Activated T-helper 1 cell treated with anti-CD3 and anti-CD28 coated beads, Interleukin-12 subunit alpha, Interleukin-12 subunit beta, Interleukin-2, Interleukin-4 antibody, amounts not matched to agents 30 ng/mL and 10 ng/mL and 1 ng/mL, durations not matched to agents 14 hours and 24 hours and 36 hours (primary cell): ENCODE results near the gene MED10. TPM values are rescaled to one million over a fixed set of nuclear protein-coding genes. Genes with fewer than 3 reads are reported as not detected.
A peak's percentile ranks its signal among the peaks of the same experiment; 100 is the strongest.

Source experiments
- DNase-seq: peaks from one replicate; pipeline ENCODE4 v3.0.0; 2021; ENCODE audit warnings: low spot score
- H3K27ac Mint-ChIP-seq: one replicate; pipeline ENCODE4 v1.8.0; 2021; ENCODE audit warnings: mild to moderate bottlenecking, mixed read lengths
- H3K27me3 Mint-ChIP-seq: one replicate; pipeline ENCODE4 v1.8.0; 2022; ENCODE audit warnings: mild to moderate bottlenecking, moderate library complexity, mixed read lengths; ENCODE audit not compliant: insufficient read depth
- H3K36me3 Mint-ChIP-seq: one replicate; pipeline ENCODE4 v1.8.0; 2021; ENCODE audit warnings: low read depth, mixed read lengths
- H3K4me1 Mint-ChIP-seq: one replicate; pipeline ENCODE4 v1.8.0; 2021; ENCODE audit warnings: low read depth, mixed read lengths
- H3K4me3 Mint-ChIP-seq: one replicate; pipeline ENCODE4 v1.8.0; 2021; ENCODE audit warnings: mild to moderate bottlenecking, moderate library complexity, mixed read lengths
- H3K9me3 Mint-ChIP-seq: one replicate; pipeline ENCODE4 v1.8.0; 2021; ENCODE audit warnings: mixed read lengths
- intact Hi-C: fragments of 100-400 bp; cut with micrococcal nuclease; formaldehyde crosslinking; loops from one replicate; pipeline ENCODE4 v1.15.1; 2024
- total RNA-seq: library from RNA; stranded (reverse); gene quantifications from 2 replicates; pipeline ENCODE4 v1.2.3, GENCODE V29; 2022

The MED10 gene
- total RNA-seq, 1 donor from 2014 or later, result 67.1 TPM

DNA sequence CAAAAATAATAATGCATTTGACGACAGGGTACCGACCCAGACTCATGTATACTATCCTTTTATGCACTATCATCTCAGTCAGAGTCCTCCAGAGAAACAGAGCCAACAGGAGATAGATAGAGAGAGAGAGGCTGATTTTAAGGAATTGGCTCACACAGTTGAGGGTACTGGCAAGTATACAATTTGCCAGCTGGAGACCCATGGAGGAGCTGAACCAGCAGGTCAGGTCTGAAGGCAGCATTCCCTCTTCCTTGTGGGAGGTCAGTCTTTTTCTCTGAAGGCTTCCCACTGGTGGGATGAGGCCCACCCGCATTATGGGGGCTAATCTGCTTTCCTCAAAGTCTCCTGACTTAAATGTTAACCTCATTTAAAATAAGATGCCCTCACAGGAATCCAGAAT lies 17.3 kb upstream of the MED10 start:
- Mint-ChIP-seq H3K27me3 (peaks cover 6% of the 10 kb centered on the region), H3K4me1 (peaks cover 11% of the 10 kb centered on the region), H3K27ac (no peak overlapping the region), H3K9me3 (peaks cover 3% of the 10 kb centered on the region), H3K36me3 (no peaks in the 10 kb centered on the region), H3K4me3 (no peak overlapping the region)
- intact Hi-C loops, result no loop called here
- no peak for DNase-seq

DNA sequence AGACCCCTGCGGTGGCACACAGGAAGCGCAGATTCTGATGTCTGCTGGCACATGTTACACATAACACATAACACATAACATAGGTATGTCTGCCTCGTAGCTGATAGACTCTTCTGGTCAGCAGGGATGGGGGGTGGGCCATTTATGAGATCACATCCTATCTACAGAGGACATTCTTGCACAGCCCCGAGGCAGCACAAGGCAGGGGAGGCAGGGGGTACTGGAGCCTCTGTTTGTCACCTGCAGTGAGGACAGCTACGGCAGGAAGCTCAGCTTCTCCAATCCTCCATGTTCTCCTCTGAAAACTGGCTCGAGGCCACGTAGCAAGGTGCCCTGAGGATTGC lies 16.7 kb upstream of the MED10 start:
- intact Hi-C loops, result no loop called here
- H3K4me3 Mint-ChIP-seq, result no peak overlapping the region
- peaks cover 3% of the 10 kb centered on the region for H3K27me3 Mint-ChIP-seq
- no peak for DNase-seq
- H3K27ac Mint-ChIP-seq, result no peak overlapping the region
- H3K36me3 Mint-ChIP-seq, result no peaks in the 10 kb centered on the region
- H3K9me3 Mint-ChIP-seq, result peaks cover 3% of the 10 kb centered on the region
- peaks cover 11% of the 10 kb centered on the region for H3K4me1 Mint-ChIP-seq

DNA sequence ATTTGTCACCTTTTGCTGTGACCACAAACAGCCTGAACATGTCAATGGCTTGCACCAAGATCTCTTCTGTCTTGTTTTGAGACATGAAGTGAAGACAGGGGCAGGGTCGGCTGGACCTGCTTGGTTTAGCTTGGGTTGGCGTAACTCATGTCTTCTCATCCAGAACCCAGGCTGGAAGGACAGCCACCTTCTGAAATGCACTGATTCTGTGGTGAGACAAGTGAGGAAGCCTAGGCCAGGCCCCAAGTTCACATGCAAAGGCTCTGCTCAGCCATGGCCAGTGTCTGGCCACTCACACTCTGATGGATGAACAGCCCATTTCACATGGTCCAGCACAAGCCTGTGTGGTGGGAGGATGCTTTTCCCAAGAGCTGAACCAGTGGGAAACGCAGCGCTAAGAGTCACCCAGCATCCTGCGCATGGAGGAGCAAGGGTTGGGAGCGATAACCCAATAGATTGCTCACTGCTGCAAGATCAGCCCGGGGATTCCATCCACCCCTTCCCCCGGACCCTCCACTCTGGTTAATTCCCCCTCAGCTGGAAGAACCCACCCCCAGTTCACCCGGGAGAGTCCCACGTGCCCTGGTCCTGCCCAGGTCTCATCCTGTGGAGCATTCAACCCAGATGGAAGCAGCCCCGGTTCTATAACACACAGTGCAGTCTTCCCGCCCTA lies 16.2 kb upstream of the MED10 start:
- Mint-ChIP-seq H3K27ac (no peak overlapping the region), H3K4me3 (no peak overlapping the region), H3K4me1 (peaks cover 11% of the 10 kb centered on the region), H3K9me3 (peaks cover 3% of the 10 kb centered on the region), H3K27me3 (peaks cover 3% of the 10 kb centered on the region), H3K36me3 (no peaks in the 10 kb centered on the region)
- intact Hi-C loops, result no loop called here
- DNase-seq, result no peak

DNA sequence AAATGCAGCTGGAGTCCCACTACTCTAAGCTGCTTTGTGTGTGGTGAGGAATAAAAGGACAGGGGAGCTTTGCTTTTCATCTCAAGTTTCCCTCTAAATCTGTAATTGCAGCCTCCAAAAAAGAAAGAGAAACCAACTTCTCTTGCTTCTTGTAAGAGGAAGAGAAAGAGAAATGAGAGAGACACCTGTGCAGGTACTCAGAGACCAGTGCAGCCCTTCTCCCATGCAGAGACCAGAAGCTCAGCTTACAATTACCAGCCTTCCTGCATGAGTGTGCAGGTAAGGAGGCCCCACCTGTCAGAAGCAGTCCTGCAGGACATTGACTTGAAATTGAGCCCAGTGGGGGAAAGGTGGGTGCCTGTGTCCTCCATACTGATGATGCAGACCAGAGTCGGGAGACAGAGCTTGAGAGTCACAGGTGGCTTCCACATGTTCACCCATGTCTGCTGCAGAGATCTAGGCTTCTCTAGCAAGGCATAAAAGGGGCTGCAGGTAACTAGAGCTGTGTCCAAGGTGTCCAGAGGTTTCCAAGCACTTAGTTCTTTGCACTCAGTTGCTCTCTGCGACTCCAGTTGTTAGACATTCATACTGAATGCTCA lies 15.3 kb upstream of the MED10 start:
- H3K9me3 Mint-ChIP-seq, result peaks cover 3% of the 10 kb centered on the region
- no peak overlapping the region for H3K27ac Mint-ChIP-seq
- H3K4me3 Mint-ChIP-seq, result peak overlapping the region; percentile 12
- no peak for DNase-seq
- intact Hi-C loops, result no loop called here
- H3K27me3 Mint-ChIP-seq, result peaks cover 3% of the 10 kb centered on the region
- H3K4me1 Mint-ChIP-seq, result peaks cover 11% of the 10 kb centered on the region
- H3K36me3 Mint-ChIP-seq, result no peaks in the 10 kb centered on the region

DNA sequence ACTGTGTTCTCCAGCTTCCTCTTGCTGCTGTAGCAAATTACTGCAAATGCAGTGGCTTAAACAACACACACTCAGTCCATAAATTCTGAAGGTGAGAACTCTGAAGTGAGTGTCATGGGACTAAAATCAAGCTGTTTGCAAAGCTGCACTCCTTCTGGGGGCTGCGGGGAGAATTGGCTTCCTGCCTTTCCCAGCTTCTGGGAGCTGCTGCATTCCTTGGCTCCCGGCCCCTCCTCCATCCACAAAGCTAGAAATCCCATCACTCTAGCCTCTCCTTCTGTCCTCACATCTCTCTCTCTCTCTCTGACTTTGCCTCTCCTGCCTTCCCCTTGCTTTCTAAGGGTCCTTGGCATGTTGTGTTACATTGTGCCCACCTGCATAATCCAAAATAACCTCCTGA lies 14.2 kb upstream of the MED10 start:
- Mint-ChIP-seq H3K9me3 (peaks cover 3% of the 10 kb centered on the region), H3K36me3 (no peaks in the 10 kb centered on the region), H3K27me3 (peaks cover under 1% of the 10 kb centered on the region), H3K4me1 (peaks cover 11% of the 10 kb centered on the region), H3K4me3 (no peak overlapping the region), H3K27ac (no peak overlapping the region)
- no peak for DNase-seq
- intact Hi-C loops, result no loop called here

DNA sequence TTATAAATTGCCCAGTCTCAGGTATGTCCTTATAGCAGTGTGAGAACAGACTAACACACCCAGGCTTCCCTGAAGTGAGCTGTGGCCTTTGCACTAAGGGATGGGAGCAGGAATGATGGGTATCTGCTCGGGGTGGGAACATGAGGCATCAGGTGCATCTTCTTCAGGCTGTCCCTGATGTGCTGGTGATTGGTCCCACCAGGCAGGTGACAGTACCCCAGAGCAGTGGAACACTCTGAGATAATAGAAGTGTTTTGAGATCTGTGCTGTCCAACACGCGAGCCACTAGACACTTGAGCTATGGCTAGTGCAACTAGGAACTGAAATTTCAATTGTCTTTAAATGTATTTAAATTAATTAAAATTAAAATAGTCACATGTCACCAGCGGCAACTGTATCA lies 12.8 kb upstream of the MED10 start:
- H3K27me3 Mint-ChIP-seq, result peaks cover 8% of the 10 kb centered on the region
- H3K36me3 Mint-ChIP-seq, result no peaks in the 10 kb centered on the region
- no peak overlapping the region for H3K4me3 Mint-ChIP-seq
- intact Hi-C loops, result no loop called here
- peaks cover 11% of the 10 kb centered on the region for H3K4me1 Mint-ChIP-seq
- peaks cover 3% of the 10 kb centered on the region for H3K9me3 Mint-ChIP-seq
- H3K27ac Mint-ChIP-seq, result no peak overlapping the region
- DNase-seq, result no peak

DNA sequence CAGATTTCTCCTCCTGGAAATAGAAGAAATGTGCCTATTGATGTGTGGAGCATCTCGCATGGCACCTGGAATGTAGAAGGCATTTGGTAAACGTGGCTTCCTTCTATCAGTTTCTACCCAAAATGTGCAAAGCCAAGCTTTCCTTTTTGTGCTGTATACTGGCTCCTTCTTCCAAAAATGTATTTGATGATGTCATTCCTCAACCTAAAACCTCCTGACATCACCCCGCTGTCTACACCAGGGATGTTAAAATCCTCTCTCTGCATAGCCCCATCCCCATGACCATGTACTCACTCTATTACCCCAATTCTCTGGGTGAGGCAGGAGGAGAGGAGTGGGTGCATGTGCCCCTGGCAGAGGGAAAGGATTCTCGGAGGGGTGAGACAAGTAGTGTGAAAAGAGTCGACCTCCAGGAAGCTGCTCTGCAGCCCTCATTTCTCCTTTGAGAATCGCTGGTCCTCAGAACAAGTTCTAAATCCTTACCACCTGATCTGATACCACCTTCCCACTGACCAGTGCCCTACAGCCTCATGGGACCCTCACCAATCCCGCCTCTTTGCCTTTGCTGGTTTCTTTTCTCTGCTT lies 11.7 kb upstream of the MED10 start:
- Mint-ChIP-seq H3K27me3 (peaks cover 8% of the 10 kb centered on the region), H3K9me3 (peaks cover 3% of the 10 kb centered on the region), H3K4me1 (peaks cover 11% of the 10 kb centered on the region), H3K36me3 (no peaks in the 10 kb centered on the region), H3K4me3 (no peak overlapping the region), H3K27ac (no peak overlapping the region)
- intact Hi-C loops, result no loop called here
- no peak for DNase-seq

DNA sequence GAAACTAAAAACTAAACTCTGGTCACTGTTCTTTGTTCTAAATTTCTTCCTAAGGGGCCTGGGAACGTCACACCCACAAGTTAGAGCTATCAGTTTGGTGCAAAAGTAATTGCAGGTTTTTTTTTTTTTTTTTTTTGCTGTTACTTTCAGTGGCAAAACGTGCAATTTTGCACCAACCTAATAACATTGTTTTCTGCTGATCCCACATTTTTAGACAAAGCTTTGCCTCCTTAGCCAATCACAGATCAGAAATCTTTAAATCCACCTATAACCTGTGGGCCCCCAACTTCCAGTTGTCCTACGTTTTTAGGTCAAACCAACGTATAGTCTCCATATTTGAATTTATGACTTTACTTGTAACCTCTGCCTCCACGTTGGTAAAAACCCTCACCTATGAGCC lies 11.1 kb upstream of the MED10 start:
- DNase-seq, result no peak
- intact Hi-C loops, result no loop called here
- Mint-ChIP-seq H3K27ac (no peak overlapping the region), H3K27me3 (peaks cover 8% of the 10 kb centered on the region), H3K36me3 (no peaks in the 10 kb centered on the region), H3K9me3 (peaks cover 3% of the 10 kb centered on the region), H3K4me1 (peaks cover 11% of the 10 kb centered on the region), H3K4me3 (no peak overlapping the region)

DNA sequence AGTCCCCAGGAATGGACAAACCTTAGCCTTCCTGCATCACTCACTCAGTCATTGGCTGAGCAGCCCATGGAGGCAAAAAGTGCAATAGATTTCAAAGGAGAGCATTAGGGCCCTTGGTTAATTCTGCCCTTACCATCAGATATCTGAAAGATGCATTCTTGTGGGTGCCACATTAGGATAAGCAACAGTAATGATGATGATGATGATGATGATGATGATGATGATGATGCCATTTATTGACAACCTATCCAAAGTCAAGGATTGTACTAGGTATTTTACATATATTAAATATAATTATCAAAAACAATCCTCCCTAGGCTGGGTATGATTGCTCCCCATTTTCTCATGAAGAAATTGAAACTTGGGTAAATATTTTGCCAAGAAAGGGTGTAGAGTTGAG lies 9.6 kb upstream of the MED10 start:
- no peak for DNase-seq
- Mint-ChIP-seq H3K36me3 (no peaks in the 10 kb centered on the region), H3K4me3 (no peak overlapping the region), H3K4me1 (no peaks in the 10 kb centered on the region), H3K9me3 (peaks cover 3% of the 10 kb centered on the region), H3K27ac (no peak overlapping the region), H3K27me3 (peaks cover 18% of the 10 kb centered on the region)
- intact Hi-C loops, result no loop called here

DNA sequence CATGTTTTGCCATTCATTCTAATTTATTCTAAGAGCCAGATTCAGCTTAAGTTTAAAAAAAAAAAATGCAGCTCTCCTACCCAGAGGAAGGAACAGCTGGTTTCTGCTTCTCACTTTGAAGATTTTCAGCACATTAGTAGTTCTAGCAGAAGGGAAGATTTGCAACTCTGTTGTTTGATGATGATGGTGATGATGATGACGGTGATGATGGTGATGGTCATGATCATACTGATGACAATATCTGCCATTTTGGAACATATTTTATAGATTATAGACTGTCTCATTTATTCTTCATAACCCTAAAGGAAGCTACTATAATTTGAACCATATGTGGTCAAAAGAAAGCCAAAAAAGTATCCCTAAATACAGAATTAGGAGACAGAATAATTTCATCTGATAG lies 7.9 kb upstream of the MED10 start:
- DNase-seq, result no peak
- peaks cover 20% of the 10 kb centered on the region for H3K27me3 Mint-ChIP-seq
- no peak overlapping the region for H3K4me3 Mint-ChIP-seq
- H3K27ac Mint-ChIP-seq, result no peak overlapping the region
- H3K9me3 Mint-ChIP-seq, result peaks cover 3% of the 10 kb centered on the region
- intact Hi-C loops, result no loop called here
- no peaks in the 10 kb centered on the region for H3K4me1 Mint-ChIP-seq
- H3K36me3 Mint-ChIP-seq, result no peaks in the 10 kb centered on the region

DNA sequence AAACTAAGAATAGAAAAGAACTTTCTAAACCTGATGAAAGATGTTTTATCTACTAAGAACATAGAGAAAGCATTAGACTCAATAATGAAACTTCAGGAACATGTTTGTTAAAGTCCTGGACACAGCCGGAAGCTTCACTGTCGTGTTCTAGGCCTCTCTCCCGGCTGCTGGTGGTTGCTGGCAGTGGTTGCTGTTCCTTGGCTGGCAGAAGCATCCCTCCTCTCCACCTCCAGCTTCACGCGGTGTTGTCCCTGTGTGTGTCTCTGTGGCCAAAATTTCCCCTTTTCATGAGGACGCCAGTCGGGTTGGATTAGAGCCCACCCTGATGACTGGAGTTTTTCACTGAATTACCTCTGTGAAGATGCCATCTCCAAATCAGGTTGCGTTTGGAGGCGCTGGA lies 6.5 kb upstream of the MED10 start:
- Mint-ChIP-seq H3K27ac (no peak overlapping the region), H3K4me3 (no peak overlapping the region), H3K4me1 (no peaks in the 10 kb centered on the region), H3K36me3 (no peaks in the 10 kb centered on the region), H3K9me3 (no peaks in the 10 kb centered on the region), H3K27me3 (peaks cover 20% of the 10 kb centered on the region)
- intact Hi-C loops, result no loop called here
- no peak for DNase-seq

DNA sequence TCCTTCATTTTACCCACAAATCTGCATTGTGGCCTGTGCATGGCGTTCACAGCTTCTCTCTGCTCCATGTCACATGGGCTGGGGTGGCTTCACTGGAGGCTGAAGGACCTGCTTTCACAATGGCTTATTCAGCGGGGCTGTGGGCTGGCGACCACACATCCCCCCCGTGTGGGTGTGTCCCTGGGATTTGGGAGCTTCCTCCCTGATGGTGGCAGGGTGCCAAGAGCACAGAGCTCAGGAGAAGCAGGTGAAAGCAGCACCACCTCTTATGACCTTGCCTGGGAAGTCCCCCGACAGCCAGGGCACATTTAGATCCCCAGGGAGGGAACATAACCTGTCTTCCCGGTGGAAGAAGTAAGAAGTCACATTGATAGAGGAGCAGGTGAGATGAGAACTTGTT lies 5.0 kb upstream of the MED10 start:
- peaks cover 10% of the 10 kb centered on the region for H3K4me1 Mint-ChIP-seq
- peaks cover 4% of the 10 kb centered on the region for H3K36me3 Mint-ChIP-seq
- intact Hi-C loops, result no loop called here
- H3K27me3 Mint-ChIP-seq, result peaks cover 20% of the 10 kb centered on the region
- H3K4me3 Mint-ChIP-seq, result no peak overlapping the region
- DNase-seq, result no peak
- no peaks in the 10 kb centered on the region for H3K9me3 Mint-ChIP-seq
- no peak overlapping the region for H3K27ac Mint-ChIP-seq

DNA sequence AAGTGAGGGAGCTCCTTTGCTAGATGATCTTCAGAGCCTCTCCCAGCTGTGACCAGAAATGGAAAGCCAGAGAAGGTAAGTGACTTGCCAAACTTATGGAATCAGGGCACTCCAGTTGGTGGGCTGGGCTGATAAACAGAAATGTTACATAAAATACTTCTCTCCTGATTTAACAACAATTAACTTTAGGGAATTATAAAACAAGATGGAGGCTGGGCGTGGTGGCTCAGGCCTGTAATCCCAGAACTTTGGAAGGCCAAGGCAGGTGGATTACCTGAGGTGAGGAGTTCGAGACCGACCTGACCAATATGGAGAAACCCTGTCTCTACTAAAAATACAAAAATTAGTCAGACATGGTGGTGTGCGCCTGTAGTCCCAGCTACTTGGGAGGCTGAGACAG lies 899 bp upstream of the MED10 start:
- Mint-ChIP-seq H3K27ac (peak overlapping the region; percentile 97), H3K27me3 (peaks cover 12% of the 10 kb centered on the region), H3K4me3 (peak overlapping the region; percentile 95), H3K9me3 (no peaks in the 10 kb centered on the region), H3K4me1 (peaks cover 45% of the 10 kb centered on the region), H3K36me3 (peaks cover 34% of the 10 kb centered on the region)
- intact Hi-C loops, result loop anchor here (2.0 to 5.0 kb wide), 7 partner anchors 107 to 1488 kb away; partner anchors contain the start of genes FASTKD3 and MTRR
- no peak for DNase-seq
